Psoas muscle (tissue), 8 donors: ENCODE results near the gene HDAC1. TPM values are rescaled to one million over a fixed set of nuclear protein-coding genes. Genes with fewer than 3 reads are reported as not detected.

ENCODE experiments used
- ATAC-seq, 4 donors: fragments of 200-7000 bp; cut with Tn5 transposase; one replicate each; pipeline ENCODE4 v1.9.1; 2020; ENCODE audit warnings: moderate library complexity in 3 of 4, mild to moderate bottlenecking in 2 of 4
- DNase-seq, 2 donors: peaks; one replicate each; pipeline ENCODE4 v3.0.0-alpha.2; 2020
- H3K27ac ChIP-seq: fragments of 200-600 bp; one replicate; pipeline ENCODE4 v1.8.0; 2022
- H3K27me3 ChIP-seq, 3 donors: fragments of 200-600 bp in 1 of 3; one replicate each; pipeline versions ENCODE4 v1.6.1 to v1.8.0; 2013 to 2022; ENCODE audit warnings: low read length in 2 of 3, mild to moderate bottlenecking in 2 of 3, moderate library complexity in 1 of 3; ENCODE audit not compliant: insufficient read depth in 3 of 3
- H3K36me3 ChIP-seq, 2 donors: fragments of 200-600 bp in 1 of 2; one replicate each; pipeline versions ENCODE4 v1.6.1 to v1.8.0; 2013 to 2022; ENCODE audit warnings: low read depth in 1 of 2, mild to moderate bottlenecking in 1 of 2, moderate library complexity in 1 of 2; ENCODE audit not compliant: insufficient read depth in 1 of 2
- H3K4me1 ChIP-seq: fragments of 200-600 bp; one replicate; pipeline ENCODE4 v1.8.0; 2022
- H3K4me3 ChIP-seq: fragments of 200-600 bp; one replicate; pipeline ENCODE4 v1.8.0; 2022; ENCODE audit warnings: mild to moderate bottlenecking
- H3K9me3 ChIP-seq: fragments of 200-600 bp; one replicate; pipeline ENCODE4 v1.8.0; 2022
- WGBS, 3 donors: extraction: QIAGEN DNeasy Blood & Tissue Kit; methylation state at CpG; one replicate each; pipeline versions ENCODE4 v1.1.6 to v1.1.7; 2013; 5-methylcytosine and 5-hydroxymethylcytosine counted together
- intact Hi-C, 2 donors: fragments of 100-400 bp; cut with DNase I; formaldehyde crosslinking; loops; one replicate each; pipeline versions ENCODE4 v1.11.0 to v1.14.2; 2022
- polyA plus RNA-seq, 3 donors: library from polyadenylated mRNA; stranded (reverse); fragments of 200-250 nt; gene quantifications; one replicate each; pipeline ENCODE4 v1.2.3, GENCODE V29; 2013
- total RNA-seq, 4 donors: library from RNA; stranded (reverse); fragmentation: NEBNext Ultra II Directional in 2 of 4; extraction: Animal tissue kit (Norgen Biotek cat#: 25700) in 2 of 4; gene quantifications; one replicate each; pipeline versions ENCODE4 v1.2.1 to v1.2.4, GENCODE V29; 2021 to 2023
- TF ChIP-seq, protein P1 (sequence below): fragments of 200-600 bp; IDR thresholded peaks from one replicate; pipeline ENCODE4 v1.8.0; 2022; ENCODE audit warnings: antibody characterized with exemption
- donor health status: healthy with polysubstance abuse.
- donor health status: DM: no; HTN: no; CAD: no; lungs with moderate emphysema.
- donor health status: Bipolar disorder and iron deficiency.
- donor health status: healthy.
- donor health status: DM: yes; HTN: yes; CAD: no.
- donor health status: DM: no; HTN: no; CAD: no.
- donor health status: DM: no; HTN: no; CAD: no.
- donor health status: DM: yes; HTN: yes; CAD: no.

The HDAC1 gene
- total and polyA plus RNA-seq, 7 donors = 11.8 to 23.1 (median 16.7) TPM

DNA sequence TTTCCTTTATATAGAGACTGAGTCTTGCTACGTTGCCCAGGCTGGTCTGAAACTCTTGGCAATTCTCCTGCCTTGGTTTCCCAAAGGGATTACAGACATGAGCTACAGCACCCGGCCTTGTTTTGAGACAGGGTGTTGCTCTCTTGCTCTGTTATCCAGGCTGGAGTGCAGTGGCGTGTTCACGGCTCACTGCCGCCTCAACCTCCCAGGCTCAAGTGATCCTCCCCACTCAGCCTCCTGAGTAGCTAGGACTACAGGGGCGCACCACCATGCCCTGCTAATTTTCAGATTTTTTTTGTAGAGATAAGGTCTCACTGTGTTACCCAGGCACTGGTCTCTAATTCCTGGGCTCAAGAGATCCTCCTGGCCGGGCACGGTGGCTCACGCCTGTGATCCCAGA is 26.0 kb upstream of the HDAC1 start:
- ATAC-seq = no peak
- TF ChIP-seq, protein P1, sequence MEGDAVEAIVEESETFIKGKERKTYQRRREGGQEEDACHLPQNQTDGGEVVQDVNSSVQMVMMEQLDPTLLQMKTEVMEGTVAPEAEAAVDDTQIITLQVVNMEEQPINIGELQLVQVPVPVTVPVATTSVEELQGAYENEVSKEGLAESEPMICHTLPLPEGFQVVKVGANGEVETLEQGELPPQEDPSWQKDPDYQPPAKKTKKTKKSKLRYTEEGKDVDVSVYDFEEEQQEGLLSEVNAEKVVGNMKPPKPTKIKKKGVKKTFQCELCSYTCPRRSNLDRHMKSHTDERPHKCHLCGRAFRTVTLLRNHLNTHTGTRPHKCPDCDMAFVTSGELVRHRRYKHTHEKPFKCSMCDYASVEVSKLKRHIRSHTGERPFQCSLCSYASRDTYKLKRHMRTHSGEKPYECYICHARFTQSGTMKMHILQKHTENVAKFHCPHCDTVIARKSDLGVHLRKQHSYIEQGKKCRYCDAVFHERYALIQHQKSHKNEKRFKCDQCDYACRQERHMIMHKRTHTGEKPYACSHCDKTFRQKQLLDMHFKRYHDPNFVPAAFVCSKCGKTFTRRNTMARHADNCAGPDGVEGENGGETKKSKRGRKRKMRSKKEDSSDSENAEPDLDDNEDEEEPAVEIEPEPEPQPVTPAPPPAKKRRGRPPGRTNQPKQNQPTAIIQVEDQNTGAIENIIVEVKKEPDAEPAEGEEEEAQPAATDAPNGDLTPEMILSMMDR = no peak
- Histone ChIP-seq H3K27ac (no peak overlapping the region), H3K27me3 (no peaks in the 10 kb centered on the region), H3K4me3 (no peak overlapping the region), H3K36me3 (no peaks in the 10 kb centered on the region), H3K9me3 (no peaks in the 10 kb centered on the region), H3K4me1 (no peaks in the 10 kb centered on the region)
- intact Hi-C loops = no loop called here
- 90 to 93% (median 93%) methylated on average over 9 of the region's 9 CpGs for WGBS, 3 donors
- DNase-seq = no peak

DNA sequence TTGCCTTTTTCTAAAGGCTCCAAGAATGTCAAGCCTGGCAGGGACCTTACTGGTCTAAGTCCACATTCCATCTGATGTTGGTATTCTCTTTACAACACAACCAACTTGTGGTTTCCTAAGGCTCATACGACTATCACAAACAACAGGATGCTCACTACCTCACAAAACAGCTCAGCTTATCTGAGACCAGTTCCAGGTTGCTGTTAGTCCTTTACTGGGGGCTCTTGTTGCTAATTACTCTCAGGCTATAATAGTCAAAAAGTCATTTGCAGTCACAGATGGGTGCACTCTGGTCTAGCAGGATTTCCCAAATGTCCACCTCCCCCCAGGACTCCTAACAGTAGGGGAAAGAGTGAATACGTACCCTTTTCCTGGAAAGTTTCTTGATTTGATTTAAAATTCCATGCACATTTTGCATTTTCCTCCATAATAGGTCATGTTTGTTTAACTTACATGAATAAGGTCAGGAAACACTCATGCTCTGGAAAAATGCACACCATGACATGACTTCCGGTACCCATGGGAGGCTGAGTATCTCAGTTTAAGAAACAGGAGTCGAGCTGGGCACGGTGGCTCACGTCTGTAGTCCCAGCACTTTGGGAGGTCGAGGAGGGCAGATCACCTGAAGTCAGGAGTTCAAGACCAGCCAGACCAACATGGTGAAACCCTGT is 24.8 kb upstream of the HDAC1 start:
- Histone ChIP-seq H3K27me3 (peaks cover 0 to 9% (median 0%) of the 10 kb centered on the region in 3 donors), H3K9me3 (no peaks in the 10 kb centered on the region), H3K27ac (no peak overlapping the region), H3K4me1 (no peaks in the 10 kb centered on the region), H3K36me3 (no peaks in the 10 kb centered on the region), H3K4me3 (no peak overlapping the region)
- intact Hi-C loops = no loop called here
- TF ChIP-seq, protein P1 = no peak
- WGBS, 3 donors = 53 to 61% (median 60%) methylated on average over 7 of the region's 7 CpGs
- DNase-seq (no peak), ATAC-seq (no peak)

DNA sequence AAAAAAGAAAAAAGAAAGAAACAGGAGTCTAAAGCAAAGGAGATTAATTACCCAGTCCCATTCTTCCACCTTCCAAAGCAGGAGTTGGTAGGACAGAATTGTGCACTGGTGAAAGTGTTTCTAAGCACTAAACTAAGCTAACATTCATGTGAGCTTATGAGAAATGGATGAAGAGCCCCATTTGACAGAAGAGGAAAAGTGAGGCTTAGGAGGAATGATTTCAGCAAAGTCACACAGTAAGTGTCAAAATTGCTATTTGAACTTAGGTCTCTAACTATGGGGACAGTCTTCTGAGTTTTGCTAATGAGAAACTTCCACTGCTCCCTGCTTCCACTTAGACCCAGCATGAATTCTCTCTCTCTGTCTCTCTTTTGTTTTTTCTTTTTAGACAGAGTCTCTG is 22.1 kb upstream of the HDAC1 start:
- DNase-seq (no peak), ATAC-seq (no peak)
- H3K27ac ChIP-seq = no peak overlapping the region
- H3K27me3 ChIP-seq = peaks cover 0 to 19% (median 15%) of the 10 kb centered on the region in 3 donors
- H3K36me3 ChIP-seq = no peaks in the 10 kb centered on the region
- no peak overlapping the region for H3K4me3 ChIP-seq
- H3K4me1 ChIP-seq = no peaks in the 10 kb centered on the region
- TF ChIP-seq, protein P1 = no peak
- H3K9me3 ChIP-seq = no peaks in the 10 kb centered on the region
- intact Hi-C loops = no loop called here

DNA sequence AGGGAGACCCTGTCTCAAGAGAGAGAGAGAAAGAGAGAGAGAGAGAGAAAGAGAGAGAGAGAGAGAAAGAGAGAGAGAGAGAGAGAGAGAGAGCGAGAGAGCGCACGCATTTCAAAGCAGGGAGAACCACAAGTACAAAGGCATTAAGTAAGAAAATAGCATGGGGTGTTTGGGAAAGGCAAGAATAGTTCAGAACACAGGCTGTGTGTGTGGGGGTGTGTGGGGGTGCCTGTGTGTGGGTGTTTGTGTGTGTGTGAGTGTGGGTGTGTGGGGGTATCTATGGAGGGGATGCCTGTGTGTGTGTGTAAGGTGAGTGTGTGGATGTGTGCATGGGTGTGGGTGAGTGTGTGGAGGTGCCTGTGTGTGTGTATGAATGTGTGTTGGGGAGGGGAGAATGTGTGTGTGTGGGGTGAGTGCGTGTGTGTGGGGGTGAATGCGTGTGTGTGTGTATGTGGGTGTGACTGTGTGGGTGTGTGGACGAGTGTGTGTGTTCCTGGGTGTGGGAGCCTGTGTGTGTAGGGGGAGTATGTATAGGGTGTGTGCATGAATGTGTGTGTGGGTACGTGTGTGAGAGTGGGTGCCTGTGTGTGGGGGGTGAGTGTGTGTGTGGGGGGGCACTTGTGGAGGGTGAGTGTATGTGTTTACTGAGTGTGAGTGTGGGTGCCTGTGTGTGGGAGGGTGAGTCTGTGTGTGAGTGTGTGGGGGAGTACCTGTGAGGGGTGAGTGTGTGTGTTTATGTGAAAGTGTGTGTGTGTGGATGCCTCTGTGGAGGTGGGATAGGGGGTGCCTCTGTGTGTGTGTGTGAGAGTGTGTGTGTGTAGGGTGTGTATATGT is 19.1 kb upstream of the HDAC1 start:
- Histone ChIP-seq H3K27ac (no peak overlapping the region), H3K4me3 (no peak overlapping the region), H3K4me1 (no peaks in the 10 kb centered on the region), H3K9me3 (no peaks in the 10 kb centered on the region), H3K36me3 (no peaks in the 10 kb centered on the region), H3K27me3 (peaks cover 0 to 37% (median 25%) of the 10 kb centered on the region in 3 donors)
- intact Hi-C loops = no loop called here
- TF ChIP-seq, protein P1 = no peak
- ATAC-seq = no peak
- DNase-seq = no peak
- WGBS, 3 donors = 61 to 78% (median 74%) methylated on average over 7 of the region's 7 CpGs
